Chondrocyte (in vitro differentiated cells): ENCODE results near the gene MOGAT3. TPM values are rescaled to one million over a fixed set of nuclear protein-coding genes. Genes with fewer than 3 reads are reported as not detected.
A peak's percentile ranks its signal among the peaks of the same experiment; 100 is the strongest.

Experiments used
- DNase-seq: peaks from one replicate; pipeline ENCODE4 v3.0.0; 2021; ENCODE audit warnings: mixed read lengths, low spot score
- H3K27ac Mint-ChIP-seq: one replicate; pipeline ENCODE4 v1.8.0; 2021; ENCODE audit warnings: mild to moderate bottlenecking, moderate library complexity, mixed read lengths; ENCODE audit not compliant: unreplicated experiment
- H3K27me3 Mint-ChIP-seq: 2 replicates; pipeline ENCODE4 v1.8.0; 2021; ENCODE audit warnings: low read depth, mixed read lengths
- H3K36me3 Mint-ChIP-seq: 2 replicates; pipeline ENCODE4 v1.8.0; 2021; ENCODE audit warnings: low read depth, mixed read lengths
- H3K4me1 Mint-ChIP-seq: 2 replicates; pipeline ENCODE4 v1.8.0; 2021; ENCODE audit warnings: low read depth, mild to moderate bottlenecking, mixed read lengths
- H3K4me3 Mint-ChIP-seq: one replicate; pipeline ENCODE4 v1.8.0; 2021; ENCODE audit warnings: mild to moderate bottlenecking, moderate library complexity, mixed read lengths; ENCODE audit not compliant: unreplicated experiment
- H3K9me3 Mint-ChIP-seq: 2 replicates; pipeline ENCODE4 v1.8.0; 2021; ENCODE audit warnings: low read depth, mixed read lengths
- CTCF ChIP-seq: fragments of 200-600 bp; sonication (generic); IDR thresholded peaks from 2 replicates; pipeline ENCODE4 v1.5.0; 2021; ENCODE audit warnings: antibody characterized with exemption, mild to moderate bottlenecking, moderate library complexity
- total RNA-seq: library from RNA; stranded (reverse); gene quantifications from 3 replicates; pipeline ENCODE4 v1.2.1, GENCODE V29; 2021

The MOGAT3 gene
- total RNA-seq, 1 donor from 2014 or later, result not detected

DNA sequence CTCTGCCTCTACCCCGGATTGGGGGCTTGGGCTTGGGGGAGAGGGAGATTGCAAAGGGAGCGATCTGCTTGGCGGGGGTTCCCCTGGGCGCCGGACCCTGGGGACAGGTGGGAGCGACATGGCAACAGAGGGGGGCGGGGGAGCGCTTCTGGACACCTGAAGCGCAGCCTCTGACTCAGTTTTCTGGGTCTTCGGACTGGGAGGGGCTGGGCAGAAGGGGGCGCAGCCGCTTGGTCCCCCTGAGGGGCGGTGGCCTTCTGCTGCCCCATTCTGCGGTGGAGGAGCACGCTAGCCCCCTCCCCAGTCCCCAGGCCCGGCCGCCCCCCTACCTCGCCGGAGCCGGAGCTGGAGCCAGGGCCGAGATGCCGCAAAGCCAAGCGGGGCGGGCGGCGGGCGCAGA is 21.1 kb downstream of the MOGAT3 start:
- Mint-ChIP-seq H3K4me3 (no peak overlapping the region), H3K4me1 (peaks cover 11% of the 10 kb centered on the region), H3K27me3 (peaks cover 46% of the 10 kb centered on the region), H3K27ac (no peak overlapping the region), H3K9me3 (no peaks in the 10 kb centered on the region), H3K36me3 (no peaks in the 10 kb centered on the region)
- DNase-seq, result no peak
- no peak for TF ChIP-seq CTCF

DNA sequence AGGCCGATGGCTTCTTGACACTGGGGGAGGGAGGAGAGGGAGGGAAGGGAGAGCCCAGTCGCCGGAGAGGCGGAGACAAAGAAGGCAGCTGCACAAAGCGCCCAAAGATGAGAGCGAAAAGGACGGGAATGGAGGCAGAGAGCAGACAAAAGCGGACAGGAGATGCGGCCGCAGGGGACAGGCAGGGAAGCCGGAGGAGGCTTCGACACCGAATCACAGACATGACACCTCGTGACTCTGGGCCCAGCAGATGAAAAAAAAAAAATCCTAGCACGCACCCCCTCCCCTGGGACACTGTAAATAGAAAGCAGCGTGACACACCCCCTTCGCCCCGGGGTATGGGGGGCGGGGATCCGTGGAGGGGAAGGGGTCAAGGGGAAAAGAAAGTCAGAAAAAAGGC is 21.7 kb downstream of the MOGAT3 start:
- Mint-ChIP-seq H3K4me3 (peak overlapping the region; percentile 55), H3K27me3 (peaks cover 52% of the 10 kb centered on the region), H3K9me3 (no peaks in the 10 kb centered on the region), H3K27ac (peak overlapping the region; percentile 63), H3K4me1 (peaks cover 12% of the 10 kb centered on the region), H3K36me3 (no peaks in the 10 kb centered on the region)
- TF ChIP-seq CTCF, result no peak
- no peak for DNase-seq

DNA sequence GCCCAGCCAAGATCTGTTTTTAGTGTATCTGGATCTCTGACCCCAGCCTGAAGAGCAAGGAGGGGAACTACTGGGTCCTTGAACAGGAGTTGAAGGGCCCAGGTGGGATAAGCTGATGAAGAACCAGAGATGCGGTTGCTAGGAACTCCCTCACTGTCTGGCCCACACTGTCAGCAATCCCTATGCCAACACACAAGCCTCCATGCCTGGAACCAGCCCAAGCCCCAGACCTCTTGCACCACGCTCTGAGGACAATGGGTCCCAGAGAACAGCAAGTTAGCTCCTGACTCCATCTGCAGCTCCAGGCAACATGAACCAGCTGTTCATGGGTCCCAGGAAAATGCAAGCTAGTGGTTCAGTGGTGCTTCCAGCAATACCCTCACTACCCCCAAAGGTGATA is 23.2 kb downstream of the MOGAT3 start:
- H3K9me3 Mint-ChIP-seq, result no peaks in the 10 kb centered on the region
- H3K36me3 Mint-ChIP-seq, result no peaks in the 10 kb centered on the region
- peaks cover 62% of the 10 kb centered on the region for H3K27me3 Mint-ChIP-seq
- no peak overlapping the region for H3K27ac Mint-ChIP-seq
- no peak for DNase-seq
- peaks cover 25% of the 10 kb centered on the region for H3K4me1 Mint-ChIP-seq
- no peak overlapping the region for H3K4me3 Mint-ChIP-seq
- no peak for TF ChIP-seq CTCF

DNA sequence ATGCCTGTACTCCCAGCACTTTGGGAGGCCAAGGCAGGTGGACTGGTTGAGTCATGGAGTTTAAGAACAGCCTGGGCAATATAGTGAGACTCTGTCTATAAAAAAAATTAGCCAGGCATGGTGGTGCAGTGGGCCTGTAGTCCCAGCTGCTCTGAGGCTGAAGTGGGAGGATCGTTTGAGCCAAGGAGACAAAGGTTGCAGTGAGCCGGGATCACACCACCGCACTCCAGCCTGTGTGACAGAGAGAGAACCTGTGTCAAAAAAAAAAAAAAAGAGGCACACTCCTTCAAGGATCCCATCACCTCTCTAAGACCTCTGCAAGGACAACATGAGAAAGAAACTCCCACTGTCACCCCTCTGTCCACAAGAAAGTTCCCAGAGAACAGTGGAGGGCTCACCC is 25.2 kb downstream of the MOGAT3 start:
- Mint-ChIP-seq H3K9me3 (no peaks in the 10 kb centered on the region), H3K27me3 (peaks cover 72% of the 10 kb centered on the region), H3K4me3 (no peak overlapping the region), H3K27ac (no peak overlapping the region), H3K36me3 (no peaks in the 10 kb centered on the region), H3K4me1 (peaks cover 37% of the 10 kb centered on the region)
- no peak for DNase-seq
- TF ChIP-seq CTCF, result no peak

DNA sequence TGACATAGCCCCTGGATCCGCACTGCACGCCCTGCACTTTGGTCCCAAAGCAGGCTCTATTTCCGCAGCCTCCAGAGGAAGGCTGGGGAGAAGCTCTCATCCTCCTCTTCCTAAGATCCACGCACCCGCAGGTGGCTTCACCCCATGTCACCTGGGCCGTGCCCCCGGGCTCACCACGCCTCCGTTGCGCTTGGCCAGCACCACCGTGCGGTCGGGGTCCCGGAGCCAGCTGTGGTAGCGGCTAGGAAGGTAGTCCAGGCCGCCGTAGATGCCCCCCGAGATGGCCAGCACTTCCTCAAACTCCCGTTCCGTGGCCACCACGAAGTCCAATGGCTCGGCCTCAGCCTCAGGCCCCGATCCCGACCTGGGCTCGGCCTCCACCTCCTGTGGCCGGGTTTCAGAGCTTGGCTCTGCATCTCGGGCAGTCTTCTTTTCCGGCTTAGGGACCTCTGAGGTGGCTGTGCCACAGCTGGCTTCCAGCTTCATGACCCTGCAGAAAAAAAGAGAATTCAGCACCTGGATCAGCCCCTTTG is 26.4 kb downstream of the MOGAT3 start:
- peaks cover 42% of the 10 kb centered on the region for H3K4me1 Mint-ChIP-seq
- no peaks in the 10 kb centered on the region for H3K36me3 Mint-ChIP-seq
- peaks cover 77% of the 10 kb centered on the region for H3K27me3 Mint-ChIP-seq
- no peaks in the 10 kb centered on the region for H3K9me3 Mint-ChIP-seq
- peak overlapping the region; percentile 30 for H3K27ac Mint-ChIP-seq
- no peak for TF ChIP-seq CTCF
- no peak for DNase-seq
- H3K4me3 Mint-ChIP-seq, result peak overlapping the region; percentile 63
